Measurements from ENCODE around the gene CDK5RAP1.

Gene CDK5RAP1

DNA sequence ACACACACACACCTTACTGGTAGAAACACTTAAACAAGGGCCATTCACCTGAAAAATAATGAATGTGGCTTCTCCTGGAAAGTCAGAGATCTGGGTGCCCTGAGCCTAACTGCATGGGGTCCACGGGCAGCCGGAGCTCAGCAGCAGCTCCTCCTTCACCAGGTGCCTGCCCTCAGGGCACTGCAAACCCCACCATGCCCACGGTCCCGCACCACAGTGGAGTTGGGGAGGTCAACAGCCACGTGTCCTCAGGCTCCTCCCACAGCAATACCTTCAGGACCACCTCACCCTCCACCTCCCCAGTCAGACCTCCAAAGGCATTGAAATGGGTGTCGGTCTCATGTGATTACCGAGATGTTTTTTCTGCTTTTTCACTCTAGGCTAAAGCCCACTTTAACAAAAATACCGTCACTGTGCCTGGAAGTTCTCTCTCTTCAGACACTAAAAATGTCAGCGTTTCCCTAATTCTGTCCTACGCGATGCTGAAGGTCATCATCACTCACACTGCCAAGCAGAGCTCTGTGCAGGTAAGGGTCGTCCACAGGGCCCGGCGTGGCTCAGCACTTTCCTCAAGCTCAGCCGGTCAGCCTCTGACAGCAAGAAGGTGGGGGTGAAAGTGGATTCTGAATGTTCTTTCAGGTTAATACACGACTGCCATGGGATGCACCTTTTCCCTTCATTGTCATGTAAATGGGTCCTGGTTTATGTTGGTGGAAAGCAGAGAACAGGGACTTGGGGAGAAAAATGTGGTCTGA lies 48.9 kb downstream of the CDK5RAP1 start:
- no peaks in the 10 kb centered on the region for H3K4me1 ChIP-seq (ENCODE audit: control insufficient read depth, low read length)
- H4K20me1 ChIP-seq (ENCODE audit: control insufficient read depth, insufficient read depth, low read depth, low read length) = no peaks in the 10 kb centered on the region
- H3K4me2 ChIP-seq (ENCODE audit: low read length) = no peak overlapping the region
- H3K27me3 ChIP-seq (ENCODE audit: control insufficient read depth, low read length) = no peaks in the 10 kb centered on the region
- TF ChIP-seq EZH2phosphoT487 (IDR thresholded peaks at IDR 0.05; ENCODE audit: borderline replicate concordance, low read length) = no peak
- TF ChIP-seq, protein P1, sequence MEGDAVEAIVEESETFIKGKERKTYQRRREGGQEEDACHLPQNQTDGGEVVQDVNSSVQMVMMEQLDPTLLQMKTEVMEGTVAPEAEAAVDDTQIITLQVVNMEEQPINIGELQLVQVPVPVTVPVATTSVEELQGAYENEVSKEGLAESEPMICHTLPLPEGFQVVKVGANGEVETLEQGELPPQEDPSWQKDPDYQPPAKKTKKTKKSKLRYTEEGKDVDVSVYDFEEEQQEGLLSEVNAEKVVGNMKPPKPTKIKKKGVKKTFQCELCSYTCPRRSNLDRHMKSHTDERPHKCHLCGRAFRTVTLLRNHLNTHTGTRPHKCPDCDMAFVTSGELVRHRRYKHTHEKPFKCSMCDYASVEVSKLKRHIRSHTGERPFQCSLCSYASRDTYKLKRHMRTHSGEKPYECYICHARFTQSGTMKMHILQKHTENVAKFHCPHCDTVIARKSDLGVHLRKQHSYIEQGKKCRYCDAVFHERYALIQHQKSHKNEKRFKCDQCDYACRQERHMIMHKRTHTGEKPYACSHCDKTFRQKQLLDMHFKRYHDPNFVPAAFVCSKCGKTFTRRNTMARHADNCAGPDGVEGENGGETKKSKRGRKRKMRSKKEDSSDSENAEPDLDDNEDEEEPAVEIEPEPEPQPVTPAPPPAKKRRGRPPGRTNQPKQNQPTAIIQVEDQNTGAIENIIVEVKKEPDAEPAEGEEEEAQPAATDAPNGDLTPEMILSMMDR (IDR thresholded peaks at IDR 0.05; ENCODE audit: low read depth, low read length, poor library complexity, severe bottlenecking) = no peak
- H3K79me2 ChIP-seq (ENCODE audit: control insufficient read depth, low read length) = no peaks in the 10 kb centered on the region
- H3K9me3 ChIP-seq (ENCODE audit: control insufficient read depth, insufficient read depth, low read length) = no peaks in the 10 kb centered on the region
- H3K4me3 ChIP-seq (ENCODE audit: low read length) = no peak overlapping the region
- H3K36me3 ChIP-seq (ENCODE audit: control insufficient read depth, low read length) = no peaks in the 10 kb centered on the region
- H3K27ac ChIP-seq (ENCODE audit: low read depth, low read length) = no peak overlapping the region
- H3K9me2 ChIP-seq (replicated peaks; ENCODE audit: control insufficient read depth, low read length) = no peaks in the 10 kb centered on the region
- no peaks in the 10 kb centered on the region for H3F3A ChIP-seq (ENCODE audit: control insufficient read depth, insufficient read depth)

DNA sequence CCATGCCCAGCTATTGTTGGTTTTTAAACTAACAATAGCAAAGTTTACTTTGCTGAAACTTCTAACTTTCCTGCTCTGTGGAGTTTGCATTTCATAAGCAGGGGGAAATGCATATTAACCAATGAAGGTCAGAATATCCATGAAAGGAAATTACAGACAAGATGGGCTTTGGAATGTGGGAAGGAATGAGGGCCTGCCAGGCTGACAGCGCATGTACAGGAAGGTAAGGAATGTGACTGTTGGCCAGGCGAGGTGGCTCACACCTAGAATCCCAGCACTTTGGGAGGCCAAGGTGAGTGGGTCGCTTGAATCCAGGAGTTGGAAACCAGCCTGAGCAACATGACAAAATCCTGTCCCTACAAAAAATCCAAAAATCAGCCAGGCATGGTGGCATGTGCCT lies 49.6 kb downstream of the CDK5RAP1 start:
- H3F3A ChIP-seq (ENCODE audit: control insufficient read depth, insufficient read depth) = no peaks in the 10 kb centered on the region
- H4K20me1 ChIP-seq (ENCODE audit: control insufficient read depth, insufficient read depth, low read depth, low read length) = no peaks in the 10 kb centered on the region
- H3K79me2 ChIP-seq (ENCODE audit: control insufficient read depth, low read length) = no peaks in the 10 kb centered on the region
- no peaks in the 10 kb centered on the region for H3K4me1 ChIP-seq (ENCODE audit: control insufficient read depth, low read length)
- no peak overlapping the region for H3K4me2 ChIP-seq (ENCODE audit: low read length)
- TF ChIP-seq EZH2phosphoT487 (IDR thresholded peaks at IDR 0.05; ENCODE audit: borderline replicate concordance, low read length) = no peak
- TF ChIP-seq, protein P1 (IDR thresholded peaks at IDR 0.05; ENCODE audit: low read depth, low read length, poor library complexity, severe bottlenecking) = no peak
- H3K9me3 ChIP-seq (ENCODE audit: control insufficient read depth, insufficient read depth, low read length) = no peaks in the 10 kb centered on the region
- H3K36me3 ChIP-seq (ENCODE audit: control insufficient read depth, low read length) = no peaks in the 10 kb centered on the region
- no peak overlapping the region for H3K4me3 ChIP-seq (ENCODE audit: low read length)
- H3K27me3 ChIP-seq (ENCODE audit: control insufficient read depth, low read length) = no peaks in the 10 kb centered on the region
- no peak overlapping the region for H3K27ac ChIP-seq (ENCODE audit: low read depth, low read length)
- H3K9me2 ChIP-seq (replicated peaks; ENCODE audit: control insufficient read depth, low read length) = no peaks in the 10 kb centered on the region

DNA sequence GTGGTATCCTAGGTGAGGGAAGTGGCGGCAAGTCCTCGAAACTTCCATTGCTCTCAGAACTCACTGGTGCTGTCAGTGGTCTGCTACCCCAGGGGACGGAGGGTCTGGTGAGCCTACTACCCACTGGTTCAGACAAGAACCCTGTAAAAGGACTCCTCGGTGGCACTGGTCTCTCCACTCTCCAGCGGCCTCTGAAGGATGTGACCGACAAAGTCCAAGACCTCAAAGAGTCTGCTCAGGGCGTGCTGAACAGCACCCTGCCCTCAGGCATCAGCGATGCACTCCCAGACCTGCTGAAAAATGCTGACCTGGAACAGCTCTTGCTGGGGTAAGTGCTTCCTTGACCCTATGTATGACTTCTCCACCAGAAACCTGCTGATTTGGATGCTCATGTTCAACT lies 51.8 kb downstream of the CDK5RAP1 start:
- Histone ChIP-seq H3K27ac (ENCODE audit: low read depth, low read length) (no peak overlapping the region), H3K79me2 (ENCODE audit: control insufficient read depth, low read length) (no peaks in the 10 kb centered on the region), H3K27me3 (ENCODE audit: control insufficient read depth, low read length) (no peaks in the 10 kb centered on the region), H3K9me3 (ENCODE audit: control insufficient read depth, insufficient read depth, low read length) (no peaks in the 10 kb centered on the region), H4K20me1 (ENCODE audit: control insufficient read depth, insufficient read depth, low read depth, low read length) (no peaks in the 10 kb centered on the region), H3F3A (ENCODE audit: control insufficient read depth, insufficient read depth) (no peaks in the 10 kb centered on the region), H3K9me2 (replicated peaks; ENCODE audit: control insufficient read depth, low read length) (no peaks in the 10 kb centered on the region), H3K4me1 (ENCODE audit: control insufficient read depth, low read length) (peaks cover 10% of the 10 kb centered on the region), H3K36me3 (ENCODE audit: control insufficient read depth, low read length) (no peaks in the 10 kb centered on the region), H3K4me2 (ENCODE audit: low read length) (no peak overlapping the region), H3K4me3 (ENCODE audit: low read length) (no peak overlapping the region)
- TF ChIP-seq, protein P1 (IDR thresholded peaks at IDR 0.05; ENCODE audit: low read depth, low read length, poor library complexity, severe bottlenecking) = no peak
- TF ChIP-seq EZH2phosphoT487 (IDR thresholded peaks at IDR 0.05; ENCODE audit: borderline replicate concordance, low read length) = no peak
